Activated T-cell treated with anti-CD3 and anti-CD28 coated beads for 4 hours (primary cell): ENCODE data around the gene PRMT1.

Source experiments
- DNase-seq: peaks from one replicate; pipeline ENCODE4 v3.0.0-alpha.2; 2020

PRMT1 gene

GRCh38 chr19:49672131-49672919 is 4.7 kb upstream of the PRMT1 start:
- DNase-seq = peak; percentile 66

- DNase-seq = no peak
These were observed 811 bp upstream of the PRMT1 start for GRCh38 chr19:49676136-49676783.

- peak; percentile 96 for DNase-seq
These were observed 264 bp upstream of the PRMT1 start for GRCh38 chr19:49676784-49677230.

GRCh38 chr19:49677901-49678674 is 1.0 kb downstream of the PRMT1 start:
- peak; percentile 74 for DNase-seq

- no peak for DNase-seq
These were observed 2.1 kb downstream of the PRMT1 start for GRCh38 chr19:49678985-49679770.

GRCh38 chr19:49679771-49680413 is 2.8 kb downstream of the PRMT1 start:
- no peak for DNase-seq

- DNase-seq = peak; percentile 92
These were observed 3.6 kb downstream of the PRMT1 start for GRCh38 chr19:49680421-49681351.

GRCh38 chr19:49681830-49682229 is 4.8 kb downstream of the PRMT1 start:
- DNase-seq = no peak

GRCh38 chr19:49682274-49682673 is 5.2 kb downstream of the PRMT1 start:
- DNase-seq = no peak

GRCh38 chr19:49683814-49684250 is 6.8 kb downstream of the PRMT1 start:
- DNase-seq = no peak

GRCh38 chr19:49684251-49684982 is 7.3 kb downstream of the PRMT1 start:
- DNase-seq = no peak

GRCh38 chr19:49684983-49685553 is 8.0 kb downstream of the PRMT1 start:
- no peak for DNase-seq

- no peak for DNase-seq
These were observed 8.8 kb downstream of the PRMT1 start for GRCh38 chr19:49685845-49686332.

GRCh38 chr19:49686503-49687088 is 9.5 kb downstream of the PRMT1 start:
- DNase-seq = no peak

- no peak for DNase-seq
These were observed 10.1 kb downstream of the PRMT1 start for GRCh38 chr19:49687150-49687549.

GRCh38 chr19:49687566-49688316 is 10.7 kb downstream of the PRMT1 start:
- DNase-seq = no peak

- no peak for DNase-seq
These were observed 11.6 kb downstream of the PRMT1 start for GRCh38 chr19:49688531-49689132.
